GM18907 (cell line): ENCODE results near the gene ALDH16A1.
"Not testable (repeated sequence)": the region's sequence is repeated elsewhere in the genome, so short reads cannot be mapped to it uniquely, and the experiment has no call there.

Experiments used
- ATAC-seq: cut with Tn5 transposase; IDR thresholded peaks from one replicate; pipeline ENCODE4 v1.9.1; 2021; ENCODE audit warnings: mild to moderate bottlenecking, moderate library complexity; ENCODE audit not compliant: unreplicated experiment

Gene ALDH16A1

DNA sequence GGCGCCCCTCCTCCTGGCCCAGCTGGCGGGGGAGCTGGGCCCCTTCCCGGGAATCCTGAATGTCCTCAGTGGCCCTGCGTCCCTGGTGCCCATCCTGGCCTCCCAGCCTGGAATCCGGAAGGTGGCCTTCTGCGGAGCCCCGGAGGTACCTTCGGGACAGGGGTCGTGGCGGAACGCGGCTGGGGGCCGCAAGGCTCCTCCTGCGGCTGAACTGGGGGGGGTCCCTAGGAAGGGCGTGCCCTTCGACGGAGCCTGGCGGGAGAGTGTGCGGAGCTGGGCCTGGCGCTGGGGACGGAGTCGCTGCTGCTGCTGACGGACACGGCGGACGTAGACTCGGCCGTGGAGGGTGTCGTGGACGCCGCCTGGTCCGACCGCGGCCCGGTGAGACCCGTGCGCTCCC is 8.6 kb downstream of the ALDH16A1 start:
- ATAC-seq, result no peak

DNA sequence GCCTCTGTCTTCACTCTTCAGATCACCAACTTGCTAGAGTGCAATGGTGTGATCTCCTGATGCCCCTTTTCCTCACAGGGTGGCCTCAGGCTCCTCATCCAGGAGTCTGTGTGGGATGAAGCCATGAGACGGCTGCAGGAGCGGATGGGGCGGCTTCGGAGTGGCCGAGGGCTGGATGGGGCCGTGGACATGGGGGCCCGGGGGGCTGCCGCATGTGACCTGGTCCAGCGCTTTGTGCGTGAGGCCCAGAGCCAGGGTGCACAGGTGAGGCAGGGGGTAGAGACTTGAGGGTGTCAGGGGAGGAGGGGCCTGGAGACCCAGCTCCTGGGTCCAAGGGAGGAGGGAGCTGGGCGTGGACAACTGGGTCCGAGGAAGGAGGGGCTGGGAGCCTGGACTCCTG is 9.5 kb downstream of the ALDH16A1 start:
- no peak for ATAC-seq

DNA sequence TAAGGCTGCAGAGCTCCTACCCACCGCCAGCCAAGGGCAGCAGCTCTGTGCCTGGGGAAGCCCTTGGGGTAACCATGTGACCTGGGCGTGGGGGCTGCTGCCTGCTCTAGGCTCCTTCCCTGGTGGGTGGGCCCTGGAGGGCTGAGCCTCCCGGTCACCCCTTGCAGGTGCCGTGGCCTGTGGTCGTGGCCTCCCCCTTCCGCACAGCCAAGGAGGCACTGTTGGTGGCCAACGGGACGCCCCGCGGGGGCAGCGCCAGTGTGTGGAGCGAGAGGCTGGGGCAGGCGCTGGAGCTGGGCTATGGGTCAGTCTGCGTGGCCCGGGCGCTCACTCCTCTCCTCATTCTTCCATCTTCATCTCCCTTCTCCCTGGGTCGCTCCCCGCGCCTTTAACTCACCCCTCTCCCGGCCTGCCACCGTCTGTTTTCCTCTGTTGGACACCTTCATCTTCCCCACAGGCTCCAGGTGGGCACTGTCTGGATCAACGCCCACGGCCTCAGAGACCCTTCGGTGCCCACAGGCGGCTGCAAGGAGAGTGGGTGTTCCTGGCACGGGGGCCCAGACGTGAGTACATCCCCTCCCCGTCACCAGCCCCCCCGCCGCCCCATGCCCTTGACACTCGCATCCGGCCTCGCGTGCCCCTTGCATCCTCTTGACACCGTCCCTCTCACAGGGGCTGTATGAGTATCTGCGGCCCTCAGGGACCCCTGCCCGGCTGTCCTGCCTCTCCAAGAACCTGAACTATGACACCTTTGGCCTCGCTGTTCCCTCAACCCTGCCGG is 11.1 kb downstream of the ALDH16A1 start:
- no peak for ATAC-seq

DNA sequence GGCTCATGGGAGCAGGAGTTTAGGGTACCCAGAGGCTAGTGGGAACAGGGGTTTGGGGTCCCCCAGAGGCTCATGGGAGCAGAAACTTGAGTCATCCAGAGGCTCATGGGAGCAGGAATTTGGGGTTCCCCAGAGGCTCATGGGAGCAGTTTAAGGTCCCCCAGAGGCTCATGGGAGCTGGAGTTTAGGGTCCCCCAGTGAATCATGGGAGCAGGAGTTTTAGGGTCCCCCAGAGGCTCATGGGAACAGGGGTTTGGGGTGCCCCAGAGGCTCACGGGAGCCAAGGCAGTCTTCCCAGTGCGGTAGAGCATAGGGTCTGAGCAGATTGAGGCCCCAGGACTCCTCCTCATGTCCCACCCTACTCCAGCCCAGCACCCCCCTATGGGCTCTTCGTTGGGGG is 12.3 kb downstream of the ALDH16A1 start:
- no peak for ATAC-seq

DNA sequence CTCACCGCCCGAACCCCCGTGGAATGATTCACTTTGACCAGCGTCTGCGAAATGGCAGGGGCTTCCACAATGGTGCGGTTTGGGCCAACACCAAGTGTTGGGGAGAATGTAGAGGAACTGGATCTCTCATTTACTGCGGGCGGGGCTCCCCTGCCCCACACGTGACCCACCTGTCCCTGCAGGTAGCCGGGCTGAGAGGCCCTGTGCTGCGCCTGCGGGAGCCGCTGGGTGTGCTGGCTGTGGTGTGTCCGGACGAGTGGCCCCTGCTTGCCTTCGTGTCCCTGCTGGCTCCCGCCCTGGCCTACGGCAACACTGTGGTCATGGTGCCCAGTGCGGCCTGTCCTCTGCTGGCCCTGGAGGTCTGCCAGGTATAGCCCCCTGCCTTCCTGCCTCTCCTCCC is 15.2 kb downstream of the ALDH16A1 start:
- ATAC-seq, result no peak

DNA sequence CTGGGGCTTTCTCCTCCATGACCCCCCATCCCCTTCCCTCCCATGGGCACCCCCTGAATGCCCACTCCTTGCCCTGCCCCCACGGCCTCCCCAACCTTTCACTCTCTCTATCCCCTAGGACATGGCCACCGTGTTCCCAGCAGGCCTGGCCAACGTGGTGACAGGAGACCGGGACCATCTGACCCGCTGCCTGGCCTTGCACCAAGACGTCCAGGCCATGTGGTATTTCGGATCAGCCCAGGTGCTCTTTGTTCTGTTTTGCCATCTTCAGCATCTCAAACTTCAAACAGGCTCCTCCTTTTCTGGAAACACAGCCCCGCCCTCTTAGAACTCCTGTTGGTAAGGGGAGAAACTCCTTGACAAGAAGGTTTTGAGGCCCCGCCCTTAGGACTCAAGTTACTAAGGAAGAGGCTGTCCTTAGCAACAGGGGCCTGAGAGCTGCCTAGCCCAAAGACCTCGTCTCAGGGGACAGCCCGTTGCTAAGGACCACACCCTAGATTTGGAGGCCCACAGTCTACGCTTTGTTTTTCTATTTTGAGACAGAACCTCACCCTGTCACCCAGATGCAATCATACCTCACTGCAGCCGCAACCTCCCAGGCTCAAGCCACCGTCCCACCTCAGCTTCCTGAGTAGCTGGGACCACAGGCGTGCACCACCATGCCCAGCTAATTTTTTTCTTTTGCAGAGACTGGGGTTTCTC is 15.9 kb downstream of the ALDH16A1 start:
- ATAC-seq, result peak; percentile 53

DNA sequence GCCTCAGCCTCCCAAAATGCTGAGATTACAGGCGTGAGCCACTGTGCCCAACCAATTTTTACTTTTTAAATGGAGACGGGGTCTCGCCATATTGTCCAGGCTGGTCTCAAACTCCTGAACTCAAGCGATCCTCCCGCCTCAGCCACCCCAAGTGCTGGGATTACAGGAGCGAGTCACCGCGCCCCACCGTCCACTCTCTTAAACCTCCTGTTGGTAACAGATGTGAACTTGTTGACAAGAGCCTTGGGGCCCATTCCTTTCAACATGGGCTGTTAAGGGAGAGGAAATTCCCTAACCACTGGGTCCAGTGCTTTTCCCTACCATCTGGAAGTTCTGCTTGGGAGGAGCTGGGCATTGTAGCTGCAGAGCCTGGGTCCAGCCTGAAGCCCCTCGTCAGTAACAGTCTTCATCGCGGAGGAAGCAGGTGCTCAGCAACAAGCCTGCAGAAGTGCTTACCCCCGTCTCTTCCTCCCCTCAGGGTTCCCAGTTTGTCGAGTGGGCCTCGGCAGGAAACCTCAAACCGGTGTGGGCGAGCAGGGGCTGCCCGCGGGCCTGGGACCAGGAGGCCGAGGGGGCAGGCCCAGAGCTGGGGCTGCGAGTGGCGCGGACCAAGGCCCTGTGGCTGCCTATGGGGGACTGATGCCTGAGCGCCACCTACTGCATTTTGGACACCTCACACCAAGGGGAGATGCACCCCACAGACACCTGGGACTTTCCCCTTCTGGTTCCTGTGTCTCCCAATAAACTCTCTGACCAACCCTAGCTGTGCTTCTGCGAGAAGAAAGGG is 17.0 kb downstream of the ALDH16A1 start:
- peak; percentile 48 for ATAC-seq

DNA sequence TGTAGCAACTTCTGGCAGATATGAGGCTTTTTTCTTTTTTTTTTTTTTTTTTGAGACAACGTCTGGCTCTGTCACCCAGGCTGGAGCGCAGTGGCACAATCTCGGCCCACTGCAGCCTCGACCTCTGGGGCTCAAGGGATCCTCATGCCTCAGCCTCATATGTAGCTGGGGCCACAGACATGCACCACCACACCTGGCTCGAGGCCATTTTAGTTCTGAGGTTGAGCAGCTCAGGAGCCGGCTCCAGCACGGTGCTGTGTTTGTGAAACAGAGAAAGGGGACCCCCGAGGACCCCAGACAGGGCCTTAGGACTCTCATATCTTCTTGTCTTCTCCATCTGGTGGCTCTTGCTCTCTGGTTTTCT is 17.6 kb downstream of the ALDH16A1 start:
- no peak for ATAC-seq

DNA sequence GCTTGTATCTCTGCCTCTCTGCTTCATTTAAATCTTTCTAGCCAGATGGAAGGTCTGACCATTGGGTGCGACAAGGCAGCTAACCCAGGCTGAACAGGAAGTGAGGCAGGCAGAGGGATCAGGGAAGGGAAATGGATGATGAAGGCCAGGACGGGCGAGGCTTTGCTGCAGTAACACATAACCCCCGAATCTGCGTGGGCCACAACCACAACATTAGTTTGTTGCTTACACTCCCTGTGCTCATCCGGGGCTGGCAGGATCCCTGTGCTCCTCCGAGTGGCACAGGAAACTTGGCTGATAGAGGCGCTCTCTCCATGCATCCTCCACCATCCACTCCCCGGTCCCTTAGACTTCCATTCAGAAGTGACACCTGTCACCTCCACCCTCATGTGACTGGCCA is 19.9 kb downstream of the ALDH16A1 start:
- ATAC-seq, result no peak

DNA sequence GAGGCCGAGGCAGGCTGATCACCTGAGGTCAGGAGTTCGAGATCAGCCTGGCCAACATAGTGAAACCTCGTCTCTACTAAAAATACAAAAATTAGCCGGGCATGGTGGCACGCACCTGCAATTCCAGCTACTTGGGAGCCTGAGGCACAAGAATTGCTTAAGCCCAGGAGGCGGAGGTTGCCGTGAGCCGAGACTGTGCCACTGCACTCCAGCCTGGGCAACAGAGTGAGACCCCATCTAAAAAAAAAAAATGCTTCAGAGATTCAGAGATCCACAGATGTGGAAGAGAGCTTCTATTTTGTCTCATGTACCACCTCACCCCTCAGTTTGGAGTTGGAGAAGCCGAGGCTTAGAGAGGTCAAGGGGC is 20.5 kb downstream of the ALDH16A1 start:
- not testable (repeated sequence) for ATAC-seq

DNA sequence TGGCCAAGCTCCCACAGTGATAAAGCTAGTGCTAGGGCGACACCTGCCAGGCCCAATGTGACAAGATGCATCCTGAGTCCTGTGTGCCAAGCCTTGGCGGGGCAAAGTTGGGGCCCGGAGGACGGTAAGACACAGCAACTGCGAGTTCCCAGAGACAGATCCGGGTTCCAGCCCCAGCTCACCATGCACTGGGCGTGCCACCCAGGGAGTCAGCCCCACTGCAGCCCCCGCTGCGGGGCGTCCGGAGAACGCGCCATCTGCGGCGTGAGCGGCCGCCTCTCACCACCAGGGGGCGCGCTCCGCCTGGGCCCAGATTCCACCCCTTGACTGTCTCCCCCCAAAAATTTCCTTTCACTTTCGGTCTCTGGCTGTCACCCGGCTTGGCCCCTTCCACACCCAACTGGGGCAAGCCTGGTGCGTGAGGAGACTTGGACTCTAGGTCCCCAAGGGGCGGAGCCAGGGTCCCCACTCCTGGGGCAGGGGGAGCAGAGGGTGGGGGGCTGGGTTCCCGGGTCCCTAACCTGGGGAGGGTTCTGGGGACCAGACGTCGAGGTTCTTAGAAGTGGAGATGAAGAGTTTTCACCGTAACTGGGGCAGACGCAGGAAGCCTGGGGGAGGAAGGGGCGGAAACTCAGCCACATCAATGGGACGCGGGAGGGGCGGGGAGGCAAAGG is 21.0 kb downstream of the ALDH16A1 start, which contains the start of gene FLT3LG:
Gene FLT3LG, plus strand, starts transcription at position 348 of the 674 bp plus-strand sequence. CDS start 425 bp downstream, outside the sequence.
- ATAC-seq, result peak; percentile 49

DNA sequence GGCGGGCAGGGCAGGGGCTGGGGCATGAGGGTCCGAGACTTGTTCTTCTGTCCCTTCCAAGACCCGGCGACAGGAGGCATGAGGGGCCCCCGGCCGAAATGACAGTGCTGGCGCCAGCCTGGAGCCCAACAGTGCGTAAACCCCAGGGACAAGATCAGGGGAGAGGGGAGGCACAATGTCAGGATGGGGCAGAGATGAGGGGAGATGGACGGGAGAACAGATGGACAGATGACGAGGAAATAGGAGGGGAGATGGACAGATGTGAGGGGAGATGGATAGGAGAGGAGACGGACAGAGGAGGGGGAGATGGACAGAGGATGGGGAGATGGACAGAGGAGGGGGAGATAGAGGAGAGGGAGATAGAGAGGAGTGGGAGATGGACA is 21.5 kb downstream of the ALDH16A1 start:
- no peak for ATAC-seq

DNA sequence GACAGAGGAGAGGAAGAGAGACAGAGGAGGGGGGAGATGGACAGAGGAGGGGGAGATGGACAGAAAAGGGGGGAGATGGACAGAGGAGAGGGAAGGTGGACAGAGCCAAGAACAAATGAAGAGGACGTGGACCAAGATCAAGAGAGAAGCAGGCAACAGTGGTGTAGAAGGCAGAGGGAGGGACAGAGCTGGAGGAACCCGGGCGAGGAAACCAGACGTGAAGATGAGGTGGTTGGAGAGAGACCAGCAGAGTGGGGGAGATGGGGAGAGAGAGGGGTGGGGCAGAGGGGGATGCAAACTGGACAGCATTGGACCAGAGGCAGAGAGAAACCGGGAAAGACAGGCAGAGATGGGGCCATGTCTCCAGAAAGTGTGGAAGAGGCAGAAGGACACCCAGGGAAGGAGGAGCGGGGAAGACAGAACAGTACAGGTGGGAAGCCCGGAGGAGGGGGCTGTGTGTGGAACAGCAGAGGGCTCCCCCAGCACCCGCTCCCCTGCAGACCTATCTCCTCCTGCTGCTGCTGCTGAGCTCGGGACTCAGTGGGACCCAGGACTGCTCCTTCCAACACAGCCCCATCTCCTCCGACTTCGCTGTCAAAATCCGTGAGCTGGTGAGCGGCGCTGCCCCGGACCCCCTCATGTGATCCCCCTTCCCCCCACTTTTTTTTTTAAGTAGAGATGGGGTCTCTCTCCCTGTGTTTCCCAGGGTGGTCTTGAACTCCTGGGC is 22.3 kb downstream of the ALDH16A1 start:
- no peak for ATAC-seq

DNA sequence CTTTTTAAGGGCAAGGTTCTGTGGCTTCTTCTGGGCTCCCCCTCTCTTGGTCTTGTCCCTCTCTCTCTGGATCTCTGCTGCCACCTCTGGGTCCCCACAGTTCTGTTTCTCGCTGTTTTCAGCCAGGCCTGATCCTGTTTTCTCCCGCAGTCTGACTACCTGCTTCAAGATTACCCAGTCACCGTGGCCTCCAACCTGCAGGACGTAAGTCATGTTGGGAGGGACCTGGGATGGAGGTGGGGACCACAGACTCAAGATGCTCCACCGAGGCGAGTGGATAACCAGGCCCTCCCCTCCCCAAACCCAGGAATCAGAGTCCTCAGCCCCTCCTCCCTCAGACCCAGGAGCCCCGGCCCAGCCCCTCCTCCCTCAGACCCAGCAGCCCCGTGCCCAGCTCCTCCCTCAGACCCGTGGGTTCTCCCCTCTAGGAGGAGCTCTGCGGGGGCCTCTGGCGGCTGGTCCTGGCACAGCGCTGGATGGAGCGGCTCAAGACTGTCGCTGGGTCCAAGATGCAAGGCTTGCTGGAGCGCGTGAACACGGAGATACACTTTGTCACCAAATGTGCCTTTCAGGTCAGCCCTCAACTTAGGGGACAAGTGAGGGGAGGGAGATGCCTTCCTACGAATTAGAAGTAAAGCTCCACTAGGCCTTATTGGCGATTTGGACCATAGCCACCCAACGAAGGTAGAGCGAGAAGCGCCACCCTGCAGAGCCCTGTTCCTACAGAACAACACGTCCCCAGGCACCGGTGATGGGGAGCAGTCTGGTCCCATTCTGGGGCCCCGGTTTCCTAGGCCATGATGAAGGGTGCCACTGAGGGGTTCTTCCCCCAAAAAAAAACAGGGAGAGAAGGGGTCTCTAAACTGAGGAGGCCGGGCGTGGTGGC is 23.2 kb downstream of the ALDH16A1 start:
- ATAC-seq, result no peak

DNA sequence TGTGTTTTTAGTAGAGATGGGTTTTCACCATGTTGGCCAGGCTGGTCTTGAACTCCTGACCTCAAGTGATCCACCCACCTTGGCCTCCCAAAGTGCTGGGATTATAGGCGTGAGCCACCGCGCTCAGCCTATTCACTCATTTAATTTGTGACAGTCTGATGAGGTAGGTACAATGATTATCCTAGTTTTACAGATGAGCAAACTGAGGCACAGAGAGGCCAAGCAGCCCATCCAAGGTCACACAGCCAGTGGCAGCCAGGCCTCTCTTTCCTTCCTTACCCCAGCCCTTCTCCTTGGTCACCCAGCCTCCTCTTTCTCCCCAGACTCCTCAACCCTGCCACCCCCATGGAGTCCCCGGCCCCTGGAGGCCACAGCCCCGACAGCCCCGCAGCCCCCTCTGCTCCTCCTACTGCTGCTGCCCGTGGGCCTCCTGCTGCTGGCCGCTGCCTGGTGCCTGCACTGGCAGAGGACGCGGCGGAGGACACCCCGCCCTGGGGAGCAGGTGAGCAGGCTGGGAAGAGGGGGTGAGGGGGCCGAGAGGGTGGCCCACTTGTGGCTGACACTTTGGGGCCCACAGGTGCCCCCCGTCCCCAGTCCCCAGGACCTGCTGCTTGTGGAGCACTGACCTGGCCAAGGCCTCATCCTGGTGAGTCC is 27.1 kb downstream of the ALDH16A1 start:
- no peak for ATAC-seq

DNA sequence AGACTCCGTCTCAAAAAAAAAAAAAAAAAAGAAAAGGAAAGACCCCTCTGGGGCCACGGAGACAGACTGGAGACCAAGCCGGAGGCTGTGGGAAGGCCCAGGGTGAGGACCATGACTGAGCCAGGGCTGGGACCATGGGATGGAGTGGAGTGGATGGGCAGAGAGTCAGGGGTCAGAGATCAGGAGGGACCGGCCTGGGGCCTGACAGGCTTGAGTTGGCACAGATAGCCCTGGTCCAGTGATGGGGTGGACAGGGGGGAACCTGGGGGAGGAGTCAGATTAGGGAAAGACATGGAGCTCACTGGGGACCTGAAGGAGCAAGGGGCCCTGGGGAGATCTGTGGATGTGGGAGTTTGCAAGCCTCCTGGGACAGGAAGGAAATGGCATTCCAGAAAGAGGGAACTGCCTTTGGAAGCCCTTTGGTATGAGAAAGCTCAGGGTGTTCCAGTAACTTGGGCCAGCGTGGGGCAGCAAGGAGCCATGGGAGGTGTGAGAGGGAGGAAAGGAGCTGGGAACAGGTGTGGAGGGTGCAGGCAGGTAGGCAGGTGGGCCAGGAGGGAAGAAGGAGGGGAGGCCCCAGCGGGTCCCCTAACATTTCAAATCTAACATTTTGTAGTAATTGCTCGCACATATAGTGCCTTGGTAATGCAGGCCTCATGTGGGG is 28.1 kb downstream of the ALDH16A1 start:
- no peak for ATAC-seq

DNA sequence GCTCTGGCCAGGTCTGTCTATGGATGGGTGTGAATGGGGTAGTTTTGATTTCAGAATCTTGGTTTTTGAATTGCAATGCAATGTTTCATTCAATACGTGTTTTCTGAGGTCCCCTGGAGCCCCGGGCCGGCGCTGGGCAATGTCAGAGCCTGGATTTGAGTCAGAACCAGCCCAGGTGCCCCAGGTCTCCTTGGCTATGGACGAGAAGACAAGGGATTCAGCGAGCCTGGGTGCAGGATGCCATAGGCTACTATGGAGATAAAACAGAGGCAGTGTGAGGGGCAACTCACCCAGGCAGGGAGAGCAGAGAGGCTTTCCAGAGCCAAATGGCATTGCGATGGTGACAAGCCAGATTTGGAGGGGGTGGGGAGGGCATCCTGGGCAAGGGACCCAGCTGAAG is 33.2 kb downstream of the ALDH16A1 start:
- ATAC-seq, result no peak

DNA sequence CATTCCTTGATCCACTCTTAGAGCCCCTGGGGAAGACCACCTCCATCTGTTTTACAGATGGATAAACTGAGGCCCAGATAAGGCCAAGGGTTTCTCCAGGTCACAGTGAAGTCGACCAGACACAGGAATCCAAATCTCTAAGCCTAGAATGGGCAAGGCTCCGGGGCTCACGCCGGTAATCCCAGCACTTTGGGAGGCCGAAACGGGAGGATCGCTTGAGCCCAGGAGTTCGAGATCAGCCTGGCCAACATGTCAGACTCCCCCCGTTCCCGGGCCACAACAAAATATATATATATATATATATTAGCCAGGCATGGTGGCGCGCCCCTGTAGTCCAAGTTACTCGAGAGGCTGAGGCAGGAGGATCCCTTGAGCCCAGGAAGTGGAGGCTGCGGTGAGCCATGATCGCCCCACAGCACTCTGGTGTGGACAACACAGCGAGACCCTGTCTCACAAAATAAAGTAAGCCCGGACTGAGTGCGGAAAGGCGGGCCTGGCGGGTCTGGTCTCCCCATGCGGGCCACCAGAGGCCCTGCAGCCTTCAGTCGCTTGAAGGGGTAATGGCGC is 33.8 kb downstream of the ALDH16A1 start:
- ATAC-seq, result no peak
